CD14-positive monocyte (primary cell): Measurements from ENCODE around the gene GP1BA. TPM values are rescaled to one million over a fixed set of nuclear protein-coding genes. Genes with fewer than 3 reads are reported as not detected.

Source experiments
- DNase-seq, 3 donors: peaks; one replicate each; pipeline ENCODE4 v3.0.0-alpha.2; 2011 to 2022
- H2AFZ ChIP-seq: 2 replicates; pipeline ENCODE4 v1.6.0; 2012; ENCODE audit warnings: mild to moderate bottlenecking, low read depth, low read length, inconsistent platforms; ENCODE audit not compliant: insufficient read depth, poor library complexity, severe bottlenecking
- H3K27ac ChIP-seq, 2 donors: 1 replicate in 1 of 2; 2 replicates in 1 of 2; pipeline ENCODE4 v1.5.1; 2012 to 2013; ENCODE audit warnings: low read length in 2 of 2, control low read depth in 1 of 2, inconsistent platforms in 1 of 2, low read depth in 1 of 2, mild to moderate bottlenecking in 1 of 2
- H3K27me3 ChIP-seq, 2 donors: one replicate each; pipeline versions ENCODE4 v1.6.0 to v1.6.1; 2011 to 2013; ENCODE audit warnings: low read length in 2 of 2; ENCODE audit not compliant: control insufficient read depth in 2 of 2, insufficient read depth in 2 of 2
- H3K36me3 ChIP-seq, 2 donors: replicated peaks in 1 of 2; 1 replicate in 1 of 2; 2 replicates in 1 of 2; pipeline versions ENCODE4 v1.5.1 to v1.6.1; 2012 to 2013; ENCODE audit warnings: low read length in 2 of 2, control low read depth in 1 of 2, inconsistent platforms in 1 of 2, mild to moderate bottlenecking in 1 of 2; ENCODE audit not compliant: insufficient read depth in 2 of 2, control insufficient read depth in 1 of 2
- H3K4me1 ChIP-seq, 2 donors: 1 replicate in 1 of 2; 2 replicates in 1 of 2; pipeline versions ENCODE4 v1.5.1 to v1.6.1; 2012 to 2013; ENCODE audit warnings: low read length in 2 of 2, control low read depth in 1 of 2, inconsistent platforms in 1 of 2, mild to moderate bottlenecking in 1 of 2, moderate library complexity in 1 of 2; ENCODE audit not compliant: insufficient read depth in 2 of 2, control insufficient read depth in 1 of 2
- H3K4me2 ChIP-seq: replicated peaks from 2 replicates; pipeline ENCODE3; 2012; ENCODE audit warnings: low read length, moderate library complexity, mild to moderate bottlenecking; ENCODE audit not compliant: poor library complexity, severe bottlenecking; ENCODE audit errors: extremely low read depth
- H3K4me3 ChIP-seq, 3 experiments: fragments of 200-600 bp in 1 of 3; sonication (generic) in 1 of 3; replicated peaks in 1 of 3; 1 replicate in 2 of 3; 2 replicates in 1 of 3; pipeline ENCODE4 v1.5.1; 2011 to 2013; ENCODE audit warnings: low read length in 3 of 3, mild to moderate bottlenecking in 3 of 3, control low read depth in 2 of 3, low read depth in 2 of 3, inconsistent platforms in 1 of 3, moderate library complexity in 1 of 3
- H3K79me2 ChIP-seq: 2 replicates; pipeline ENCODE4 v1.6.0; 2012; ENCODE audit warnings: mild to moderate bottlenecking, control low read depth, inconsistent platforms, low read length, moderate library complexity; ENCODE audit not compliant: insufficient read depth
- H3K9ac ChIP-seq: 2 replicates; pipeline ENCODE4 v1.6.0; 2017; ENCODE audit warnings: low read length, mild to moderate bottlenecking; ENCODE audit not compliant: insufficient read depth, poor library complexity, severe bottlenecking
- H3K9me3 ChIP-seq, 2 donors: replicated peaks in 1 of 2; 1 replicate in 1 of 2; 2 replicates in 1 of 2; pipeline versions ENCODE4 v1.5.1 to v1.6.1; 2012 to 2013; ENCODE audit warnings: low read length in 2 of 2, control low read depth in 1 of 2; ENCODE audit not compliant: control insufficient read depth in 1 of 2, insufficient read depth in 1 of 2
- H4K20me1 ChIP-seq: 2 replicates; pipeline ENCODE4 v1.6.0; 2012; ENCODE audit warnings: mild to moderate bottlenecking, low read length, control low read depth, moderate library complexity; ENCODE audit not compliant: insufficient read depth
- H3K27ac Mint-ChIP-seq, 7 donors: one replicate each; pipeline ENCODE4 v1.8.0; 2020; ENCODE audit warnings: mild to moderate bottlenecking in 7 of 7, mixed read lengths in 7 of 7, moderate library complexity in 6 of 7, inconsistent platforms in 2 of 7
- H3K27me3 Mint-ChIP-seq, 3 donors: one replicate each; pipeline ENCODE4 v1.8.0; 2021 to 2022; ENCODE audit warnings: low read depth in 3 of 3, mild to moderate bottlenecking in 3 of 3, mixed read lengths in 3 of 3, moderate library complexity in 3 of 3, inconsistent platforms in 1 of 3
- H3K36me3 Mint-ChIP-seq, 2 donors: one replicate each; pipeline ENCODE4 v1.8.0; 2020; ENCODE audit warnings: mixed read lengths in 2 of 2, inconsistent platforms in 1 of 2, mild to moderate bottlenecking in 1 of 2
- H3K4me1 Mint-ChIP-seq: one replicate; pipeline ENCODE4 v1.8.0; 2020; ENCODE audit warnings: mild to moderate bottlenecking, mixed read lengths
- H3K4me3 Mint-ChIP-seq, 2 donors: one replicate each; pipeline ENCODE4 v1.8.0; 2020; ENCODE audit warnings: mild to moderate bottlenecking in 2 of 2, mixed read lengths in 2 of 2, moderate library complexity in 1 of 2
- H3K9me3 Mint-ChIP-seq, 7 donors: one replicate each; pipeline ENCODE4 v1.8.0; 2020 to 2022; ENCODE audit warnings: mixed read lengths in 7 of 7, mild to moderate bottlenecking in 6 of 7, moderate library complexity in 6 of 7, inconsistent platforms in 2 of 7
- CTCF ChIP-seq: fragments of 200-600 bp; IDR thresholded peaks from one replicate; pipeline ENCODE4 v1.8.0; 2022; ENCODE audit warnings: antibody characterized with exemption, mild to moderate bottlenecking
- WGBS: methylation state at CpG from one replicate; pipeline ENCODE4 v1.1.5; 2013; ENCODE audit warnings: missing lambda C conversion rate; ENCODE audit not compliant: insufficient coverage; 5-methylcytosine and 5-hydroxymethylcytosine counted together
- intact Hi-C, 2 donors: fragments of 100-400 bp; cut with micrococcal nuclease; formaldehyde crosslinking; loops; one replicate each; pipeline versions ENCODE4 v1.15.0 to v1.15.1; 2023
- polyA plus RNA-seq, 3 donors: library from polyadenylated mRNA; depleted of rRNA in 1 of 3; unstranded in 2 of 3; stranded (reverse) in 1 of 3; fragments of 300-500 nt in 2 of 3; fragments of >200 nt in 1 of 3; fragmentation: Illumina TruSeq in 2 of 3; gene quantifications; 1 replicate in 2 of 3; 2 replicates in 1 of 3; pipeline ENCODE4 v1.2.3, GENCODE V29; 2012 to 2021

The GP1BA gene
- polyA plus RNA-seq, 3 donors, result 0.24 to 0.29 TPM; not detected in 1

- H3K79me2 ChIP-seq, result peaks cover 66% of the 10 kb centered on the region
These were observed 15.5 kb downstream of the GP1BA start for GRCh38 chr17:4947411-4948165.

More at GRCh38 chr17:4947411-4948165, 15.5 kb downstream of the GP1BA start:
- H3K9me3 ChIP-seq, result no peaks in the 10 kb centered on the region
- H2AFZ ChIP-seq, result peak overlapping the region; percentile 58
- H3K4me1 ChIP-seq, result peaks cover 57 to 74% of the 10 kb centered on the region in 2 donors
- H3K4me2 ChIP-seq, result peak overlapping the region; percentile 98
- no peaks in the 10 kb centered on the region for H3K9me3 Mint-ChIP-seq
- TF ChIP-seq CTCF, result no peak
- intact Hi-C loops, result loop anchor here (2.0 to 5.0 kb wide), 3 partner anchors 19 to 180 kb away; partner anchors contain the start of genes CHRNE (in 1 of the 2) and SPAG7 (in 1 of the 2)
- H3K27me3 Mint-ChIP-seq, result peaks cover 2 to 8% (median 3%) of the 10 kb centered on the region in 3 donors
- WGBS, result under 1% methylated on average over 47 of the region's 56 CpGs
- H3K9ac ChIP-seq, result peak overlapping the region; percentile 80
- peak overlapping the region; percentile 94 for H3K27ac ChIP-seq
- peaks cover 29 to 34% of the 10 kb centered on the region in 2 donors for H3K36me3 ChIP-seq
- peak; percentile 32 to 74 (median 47) for DNase-seq
- peak overlapping the region; percentile 95 to 99 (median 98) for H3K27ac Mint-ChIP-seq
- H3K36me3 Mint-ChIP-seq, result peaks cover 35 to 42% of the 10 kb centered on the region in 2 donors
- no peaks in the 10 kb centered on the region for H3K27me3 ChIP-seq
- H3K4me3 Mint-ChIP-seq, result peak overlapping the region; percentile 96 to 97
- H4K20me1 ChIP-seq, result peaks cover 58% of the 10 kb centered on the region
- H3K4me1 Mint-ChIP-seq, result peaks cover 59% of the 10 kb centered on the region
- H3K4me3 ChIP-seq, result peak overlapping the region; percentile 92 to 95 (median 94)
